IPS-11a (cell line): ENCODE data around the gene ZBTB21.

Experiments used
- H3K4me3 ChIP-seq: one replicate; pipeline ENCODE4 v1.5.1; 2013; ENCODE audit warnings: low read depth, low read length, control low read depth

ZBTB21 gene

GRCh38 chr21:42021371-42022090 is 11.4 kb upstream of the ZBTB21 start:
- H3K4me3 ChIP-seq = no peak overlapping the region

GRCh38 chr21:42019706-42020105 is 9.5 kb upstream of the ZBTB21 start:
- no peak overlapping the region for H3K4me3 ChIP-seq

GRCh38 chr21:42019101-42019605 is 9.0 kb upstream of the ZBTB21 start:
- no peak overlapping the region for H3K4me3 ChIP-seq

- H3K4me3 ChIP-seq = no peak overlapping the region
Measured at GRCh38 chr21:42017022-42017421, 6.9 kb upstream of the ZBTB21 start.

- no peak overlapping the region for H3K4me3 ChIP-seq
Measured at GRCh38 chr21:42016364-42016985, 6.3 kb upstream of the ZBTB21 start.

GRCh38 chr21:42013931-42014330 is 3.8 kb upstream of the ZBTB21 start:
- no peak overlapping the region for H3K4me3 ChIP-seq

- H3K4me3 ChIP-seq = no peak overlapping the region
Measured at GRCh38 chr21:42013376-42013775, 3.2 kb upstream of the ZBTB21 start.

- no peak overlapping the region for H3K4me3 ChIP-seq
Measured at GRCh38 chr21:42012763-42013329, 2.7 kb upstream of the ZBTB21 start.

- H3K4me3 ChIP-seq = no peak overlapping the region
Measured at GRCh38 chr21:42012344-42012743, 2.2 kb upstream of the ZBTB21 start.

- H3K4me3 ChIP-seq = peak overlapping the region; percentile 61
Measured at GRCh38 chr21:42010507-42011495, 641 bp upstream of the ZBTB21 start.

- H3K4me3 ChIP-seq = peak overlapping the region; percentile 86
Measured at GRCh38 chr21:42009018-42009830, 936 bp downstream of the ZBTB21 start.

GRCh38 chr21:42007356-42007940 is 2.7 kb downstream of the ZBTB21 start:
- no peak overlapping the region for H3K4me3 ChIP-seq

- no peak overlapping the region for H3K4me3 ChIP-seq
Measured at GRCh38 chr21:42006765-42007164, 3.4 kb downstream of the ZBTB21 start.

GRCh38 chr21:42004406-42005199 is 5.6 kb downstream of the ZBTB21 start:
- no peak overlapping the region for H3K4me3 ChIP-seq

- no peak overlapping the region for H3K4me3 ChIP-seq
Measured at GRCh38 chr21:42003051-42003461, 7.1 kb downstream of the ZBTB21 start.

GRCh38 chr21:42002421-42002958 is 7.7 kb downstream of the ZBTB21 start:
- H3K4me3 ChIP-seq = no peak overlapping the region

GRCh38 chr21:42001781-42002180 is 8.4 kb downstream of the ZBTB21 start:
- no peak overlapping the region for H3K4me3 ChIP-seq

GRCh38 chr21:42000908-42001307 is 9.3 kb downstream of the ZBTB21 start:
- no peak overlapping the region for H3K4me3 ChIP-seq

- no peak overlapping the region for H3K4me3 ChIP-seq
Measured at GRCh38 chr21:41997657-41998056, 12.5 kb downstream of the ZBTB21 start.
